ENCODE results near the gene CACNA1H.

- no peak for TF ChIP-seq SETDB1 (IDR thresholded peaks at IDR 0.05; ENCODE audit: low read length)
- no peak for TF ChIP-seq ID3 (CRISPR knock-in tag; IDR thresholded peaks at IDR 0.05)
- no peak for TF ChIP-seq ID3 (tag; IDR thresholded peaks at IDR 0.05)
- TF ChIP-seq ZFP36 (IDR thresholded peaks at IDR 0.05; ENCODE audit: low read depth, low read length, partially characterized antibody), result peak; percentile 94
- TF ChIP-seq ELK1 (CRISPR knock-in tag; IDR thresholded peaks at IDR 0.05), result no peak
- TF ChIP-seq POLR2AphosphoS5 (IDR thresholded peaks at IDR 0.05; ENCODE audit: control insufficient read depth, insufficient read depth, low read depth, low read length), result no peak
These were observed 24.8 kb upstream of the CACNA1H start for GRCh38 chr16:1127971-1128715.

All from K562 (cell line).